Measurements from ENCODE around the gene KRT1.

GRCh38 chr12:52690351-52691075 lies 10.3 kb upstream of the KRT1 start:
- TF ChIP-seq CTCF (conservative IDR thresholded peaks at IDR 0.05 in 1 of 2, IDR thresholded peaks at IDR 0.05 in 1 of 2; ENCODE audit: low read depth in 1 of 2, low read length in 2 of 2) (no peak), EZH2 (IDR thresholded peaks at IDR 0.05; ENCODE audit: low read length, missing control alignments) (no peak)

Measured in fibroblast of lung (primary cell).